Suppressor macrophage treated with lipopolysaccharide for 1 hour (primary cell): ENCODE data around the gene LNX2.

ENCODE experiments used
- DNase-seq, 3 donors: peaks; one replicate each; pipeline ENCODE4 v3.0.0-alpha.2; 2020 to 2022

Gene LNX2

GRCh38 chr13:27556109-27556508, 64.2 kb downstream of the LNX2 start:
- DNase-seq, result peak; percentile 52 to 65 (median 64)

DNA sequence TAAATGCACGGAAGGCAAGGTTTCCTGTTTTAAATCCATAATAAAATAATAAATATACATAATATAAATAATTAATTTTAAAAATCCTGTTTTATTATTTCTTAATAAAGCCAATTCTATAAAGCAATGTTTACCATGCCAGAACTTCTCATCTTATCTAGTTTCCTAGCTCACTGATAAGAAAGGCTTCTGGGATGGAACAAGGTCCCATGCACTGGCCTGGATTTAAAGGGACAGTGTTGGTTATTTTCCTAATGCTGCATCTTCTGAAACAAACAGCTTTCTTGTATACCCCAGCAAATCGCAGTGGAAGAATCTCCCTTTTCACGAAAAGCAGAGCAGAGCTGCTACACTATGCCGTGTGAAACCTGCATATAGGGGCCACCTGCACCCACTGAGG, 68.8 kb downstream of the LNX2 start:
- no peak for DNase-seq

DNA sequence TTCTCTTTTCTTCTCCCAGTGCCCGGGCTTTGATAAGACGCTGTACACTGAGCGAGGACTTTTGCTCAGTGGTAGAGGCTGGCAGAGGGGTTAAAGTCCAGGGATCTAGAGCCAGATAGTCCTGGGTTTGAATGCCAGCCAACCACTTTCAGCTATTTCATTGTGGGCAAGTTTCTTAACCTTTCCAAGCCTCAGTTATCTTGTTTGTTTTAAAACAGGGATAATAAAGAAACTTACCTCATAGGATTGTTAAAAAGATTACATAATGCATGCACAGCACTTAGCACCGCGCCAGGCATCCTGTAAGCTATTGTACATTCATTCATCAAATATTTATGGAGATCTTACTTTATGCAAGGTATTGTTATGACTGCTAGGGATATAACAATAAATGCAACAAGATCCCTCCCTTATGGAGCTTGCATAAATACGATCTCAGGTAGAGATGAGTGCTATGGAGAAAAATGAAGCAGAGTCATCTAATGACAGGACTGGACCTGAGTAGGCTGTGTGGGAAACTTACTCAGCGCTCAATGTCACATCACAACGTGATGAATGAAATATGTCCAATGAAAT, 70.8 kb downstream of the LNX2 start:
- DNase-seq, result no peak

GRCh38 chr13:27542220-27542619, 78.1 kb downstream of the LNX2 start:
- no peak for DNase-seq

DNA sequence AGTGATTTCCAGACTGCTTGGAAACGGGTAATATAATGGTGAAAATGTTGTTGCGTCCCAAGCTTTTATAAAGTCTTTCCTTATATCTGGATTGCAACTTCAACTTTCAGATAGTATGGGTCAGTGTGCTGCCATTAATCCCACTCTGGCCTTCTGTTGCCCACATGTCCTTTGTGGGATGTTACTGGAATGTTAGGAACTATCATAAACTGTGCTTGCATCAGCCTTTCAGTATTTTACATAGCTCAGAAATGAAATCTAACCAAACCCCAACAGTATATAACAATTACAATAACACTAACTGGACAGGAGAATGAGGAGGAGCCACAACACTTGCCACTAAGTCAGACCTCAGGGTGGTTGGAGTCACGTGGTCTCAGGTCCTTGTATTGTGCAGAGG, 78.9 kb downstream of the LNX2 start:
- no peak for DNase-seq

DNA sequence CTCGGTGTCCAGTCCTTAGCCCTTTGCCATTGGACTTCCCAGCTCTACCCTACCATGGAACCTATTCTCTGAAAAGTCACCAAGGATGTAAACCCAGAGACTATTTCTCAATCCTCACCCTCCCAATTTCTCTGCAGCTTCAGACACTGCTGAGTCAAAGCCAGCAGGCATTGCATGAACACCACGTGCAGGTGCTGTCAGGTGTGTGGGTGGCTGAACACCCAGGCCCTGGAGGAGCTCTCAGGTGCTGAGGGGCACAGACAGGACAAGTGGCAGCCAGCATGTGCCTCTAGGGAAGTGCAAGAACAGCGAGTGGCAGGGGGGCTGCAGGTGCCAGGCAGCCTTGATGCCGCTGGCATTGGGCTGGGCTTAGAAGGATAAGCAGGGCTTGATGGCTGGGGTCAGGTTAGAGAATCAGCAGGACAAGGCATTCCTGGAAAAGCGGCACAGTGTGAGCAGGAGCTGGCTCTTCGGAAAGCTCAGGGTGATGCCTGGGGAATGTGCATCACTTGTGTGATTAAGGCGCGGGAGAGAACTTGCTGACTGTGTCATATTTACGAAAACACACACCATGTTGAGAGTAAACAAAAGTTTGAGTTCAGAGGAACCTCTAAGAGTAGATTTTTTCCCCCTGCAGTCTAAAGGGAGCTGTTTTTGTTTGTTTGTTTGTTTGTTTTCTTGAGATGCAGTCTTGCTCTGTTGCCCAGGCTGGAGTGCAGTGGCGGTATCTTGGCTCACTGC, 83.8 kb downstream of the LNX2 start:
- DNase-seq, result no peak

DNA sequence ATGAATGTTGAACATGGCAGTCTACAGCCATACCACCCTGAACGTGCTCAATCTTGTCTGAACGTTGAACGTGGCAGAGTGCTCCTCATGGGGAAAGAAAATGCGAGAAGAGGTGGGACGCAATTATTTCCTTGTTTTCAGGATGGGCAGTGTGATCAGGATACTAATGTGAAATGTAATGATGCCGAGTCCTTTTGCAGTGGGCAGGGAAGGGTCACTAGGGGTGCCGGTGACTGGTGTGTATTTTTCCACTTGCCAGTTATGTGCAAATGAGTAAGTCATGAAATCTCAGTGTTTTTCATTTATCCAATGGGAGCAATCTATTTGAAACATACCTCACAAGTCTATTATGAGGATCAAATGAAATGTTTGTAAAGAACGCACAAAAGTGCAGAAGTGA, 84.8 kb downstream of the LNX2 start:
- DNase-seq, result no peak

DNA sequence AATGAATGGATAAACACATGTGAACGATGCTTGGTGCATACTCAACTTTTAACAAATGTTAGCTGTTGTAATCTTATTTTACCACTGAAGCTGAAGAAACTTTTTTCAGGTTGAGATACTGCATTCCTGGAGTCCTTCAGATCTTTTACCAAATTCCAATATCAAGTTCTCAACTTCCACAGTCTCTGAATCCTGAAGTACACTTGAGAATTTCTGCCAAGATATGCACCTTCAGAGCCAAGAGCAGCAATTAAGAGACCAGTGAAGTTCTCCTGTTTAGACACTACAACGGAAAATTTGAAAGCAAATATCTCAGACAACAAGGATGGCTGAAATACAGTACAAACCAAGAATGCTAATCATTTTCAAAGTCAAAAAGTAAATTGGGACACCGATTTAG, 85.3 kb downstream of the LNX2 start:
- DNase-seq, result no peak

DNA sequence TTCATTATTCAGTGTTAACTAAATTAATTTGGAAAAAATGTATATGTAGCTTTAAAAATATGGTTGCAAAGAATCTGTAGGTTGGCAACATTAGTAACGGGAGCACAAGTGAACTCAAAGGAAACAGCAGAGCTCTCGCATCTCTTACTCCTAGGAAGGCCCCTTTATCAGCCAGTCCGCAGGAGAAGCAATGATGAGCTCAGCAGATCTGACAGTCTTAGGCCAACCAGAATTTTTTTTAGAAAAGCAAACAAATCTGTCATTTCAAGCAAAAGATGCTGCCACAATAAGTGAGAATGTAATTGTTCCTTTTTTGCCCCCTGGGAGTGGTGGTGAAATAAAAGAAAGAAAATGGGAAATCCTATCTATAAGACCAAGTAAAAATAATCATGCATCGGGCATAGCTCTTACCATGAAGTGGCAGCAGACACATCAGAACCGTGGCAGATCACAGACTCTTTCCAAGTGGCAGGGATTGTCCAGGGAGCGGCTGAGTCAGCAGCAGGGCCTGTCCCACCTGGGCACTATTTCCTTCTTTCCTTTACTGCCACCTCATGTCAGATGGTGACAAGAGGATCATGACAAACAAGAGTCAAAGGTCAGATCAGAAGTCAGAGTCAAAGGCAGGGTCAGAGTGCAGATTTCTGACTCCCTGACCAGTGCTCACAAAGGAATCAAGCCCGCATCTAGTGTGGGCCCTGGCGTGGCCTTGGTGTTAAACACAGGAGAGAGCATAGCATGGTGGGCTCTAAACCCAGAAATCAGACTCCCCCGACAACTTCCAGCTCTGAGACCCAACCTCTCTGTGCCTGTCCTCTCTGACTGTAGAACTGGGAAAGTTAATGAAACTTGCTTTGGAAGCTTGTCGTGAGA, 86.0 kb downstream of the LNX2 start:
- no peak for DNase-seq

DNA sequence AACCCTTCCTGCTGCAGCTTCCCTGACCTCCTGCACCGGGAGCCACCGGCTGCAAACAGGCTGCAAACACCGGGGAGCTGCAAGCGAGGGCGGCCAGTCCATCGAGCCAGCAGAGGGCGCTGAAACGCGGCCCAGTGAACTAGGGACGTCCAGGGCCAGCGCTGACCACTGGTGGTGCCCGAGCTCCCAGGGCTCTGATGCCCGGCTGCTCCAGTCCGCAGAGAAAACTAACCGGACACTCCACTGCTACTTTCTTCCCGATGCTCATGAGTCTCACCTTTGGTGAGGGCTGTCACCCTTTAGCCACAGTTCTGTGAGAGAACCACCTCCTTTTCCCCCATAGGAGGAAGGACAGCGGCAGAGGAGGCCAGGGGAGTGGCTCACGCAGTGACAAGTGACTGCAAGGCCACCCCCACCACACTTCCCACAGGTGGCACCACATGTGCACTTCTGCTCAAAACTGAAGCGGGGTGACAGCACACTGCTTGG, 87.1 kb downstream of the LNX2 start:
- peak; percentile 84 to 92 (median 88) for DNase-seq

- no peak for DNase-seq
Observed at GRCh38 chr13:27528908-27529307, 91.4 kb downstream of the LNX2 start.

DNA sequence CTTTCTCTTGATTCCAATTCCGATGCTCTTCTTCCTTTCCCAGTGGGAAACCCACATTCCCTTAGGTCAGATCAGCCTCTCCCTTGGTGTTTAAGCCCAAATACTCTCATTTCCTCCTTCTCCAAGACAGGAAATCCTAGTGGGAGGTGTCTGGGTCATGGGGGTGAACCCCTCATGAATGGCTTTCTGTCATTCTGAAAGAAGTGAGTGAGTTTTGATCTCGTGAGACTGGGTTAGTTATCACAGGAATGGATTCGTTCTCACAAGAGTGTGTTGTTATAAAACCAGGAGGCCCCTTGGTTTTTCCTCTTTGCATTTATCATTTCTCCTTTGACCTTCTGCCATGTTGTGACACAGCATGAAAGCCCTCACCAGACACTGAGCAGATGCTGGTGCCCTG, 93.8 kb downstream of the LNX2 start:
- DNase-seq, result peak in 1 of 3 donors; percentile 12

GRCh38 chr13:27524981-27525975, 95.1 kb downstream of the LNX2 start:
- no peak for DNase-seq

DNA sequence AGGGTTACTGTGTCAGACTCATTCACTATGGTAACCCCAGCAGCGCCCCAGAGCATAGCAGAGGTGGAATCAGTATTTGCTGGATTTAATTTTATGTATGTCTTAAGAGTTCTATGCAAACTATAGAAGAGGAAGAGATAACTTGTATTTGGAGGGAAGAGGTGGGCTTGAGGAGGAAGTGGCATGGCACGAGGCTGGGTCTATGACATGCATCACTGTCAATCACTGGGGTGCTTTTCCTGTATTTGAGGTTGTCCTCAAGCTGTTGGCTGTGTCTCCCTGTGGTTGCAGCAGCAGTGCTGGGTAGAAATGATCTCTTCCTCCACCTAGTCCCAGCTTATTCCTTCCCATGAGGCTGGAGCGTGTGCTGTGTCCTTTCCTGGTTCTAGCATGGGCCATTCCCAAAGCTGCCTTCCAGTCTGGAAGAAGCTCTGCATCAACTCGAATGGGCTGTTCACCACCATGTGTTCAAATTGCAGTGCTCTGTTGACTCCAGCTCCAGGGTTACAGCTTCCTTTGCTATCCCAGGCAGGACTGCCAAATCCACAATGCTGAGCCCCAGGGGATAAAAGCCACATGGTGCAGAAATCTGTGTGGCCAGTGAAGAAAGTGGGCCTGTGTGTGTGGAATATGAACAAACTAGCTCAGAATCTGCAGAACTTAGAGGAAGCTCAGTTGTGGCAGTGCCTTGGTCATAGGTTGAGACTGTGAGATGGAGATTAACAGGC, 96.8 kb downstream of the LNX2 start:
- peak; percentile 29 to 37 (median 35) for DNase-seq

DNA sequence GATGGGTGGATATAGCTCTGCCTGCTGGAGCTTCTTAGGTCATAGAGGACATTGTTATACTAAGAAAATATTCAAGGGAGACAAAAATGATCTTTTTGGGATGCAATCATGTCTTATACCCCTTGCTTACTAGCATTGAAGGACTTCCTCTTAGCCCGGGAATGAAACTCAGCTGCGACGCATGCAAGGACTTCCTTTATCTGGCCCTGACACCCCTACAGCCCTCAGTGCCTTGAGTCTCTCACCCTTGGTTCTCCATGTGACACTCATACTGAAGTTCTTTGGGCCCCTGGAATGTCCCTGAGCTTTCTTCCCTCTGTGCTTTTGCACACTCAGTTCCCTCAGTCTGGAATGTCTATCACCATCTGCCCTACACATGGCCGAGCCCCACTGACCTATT, 97.5 kb downstream of the LNX2 start:
- DNase-seq, result peak; percentile 72 to 79 (median 77)

DNA sequence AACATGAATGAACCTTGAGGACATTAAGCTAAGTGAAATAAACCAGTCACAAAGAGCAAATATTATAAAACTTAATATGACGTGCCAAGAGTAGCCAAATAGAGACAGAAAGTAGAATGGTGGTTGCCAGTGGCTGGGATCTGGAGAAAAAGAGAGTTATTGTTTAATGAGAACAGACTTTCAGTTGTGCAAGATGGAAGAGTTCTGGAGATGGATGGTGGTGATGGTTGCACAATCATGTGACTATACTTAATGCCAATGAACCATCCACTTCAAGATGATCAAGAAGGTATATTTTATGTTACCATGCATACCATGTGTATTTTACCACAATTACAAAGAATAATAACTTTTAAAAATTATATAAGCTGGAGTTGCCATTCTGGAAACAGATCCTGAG, 104.2 kb downstream of the LNX2 start:
- no peak for DNase-seq

GRCh38 chr13:27510082-27510481, 110.2 kb downstream of the LNX2 start:
- no peak for DNase-seq

DNA sequence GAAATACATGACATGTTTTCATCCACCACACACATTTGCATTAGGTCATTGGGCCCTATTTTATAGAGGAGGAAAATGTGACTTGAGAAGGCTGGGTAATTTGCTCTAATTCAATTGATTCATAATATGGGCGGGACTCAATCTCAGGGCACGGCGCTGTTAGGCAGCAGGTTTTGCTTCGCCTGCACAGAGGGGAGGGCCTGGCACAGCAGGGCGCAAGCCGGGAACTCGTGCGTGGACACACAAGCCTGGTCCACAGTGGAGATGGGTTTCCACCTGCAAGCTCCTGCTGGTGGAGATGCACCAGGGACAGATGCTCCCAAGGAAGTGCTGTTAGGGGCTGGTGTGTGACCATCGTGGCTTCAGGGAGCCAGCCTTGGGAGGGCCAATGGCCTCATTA, 111.5 kb downstream of the LNX2 start:
- DNase-seq, result no peak

DNA sequence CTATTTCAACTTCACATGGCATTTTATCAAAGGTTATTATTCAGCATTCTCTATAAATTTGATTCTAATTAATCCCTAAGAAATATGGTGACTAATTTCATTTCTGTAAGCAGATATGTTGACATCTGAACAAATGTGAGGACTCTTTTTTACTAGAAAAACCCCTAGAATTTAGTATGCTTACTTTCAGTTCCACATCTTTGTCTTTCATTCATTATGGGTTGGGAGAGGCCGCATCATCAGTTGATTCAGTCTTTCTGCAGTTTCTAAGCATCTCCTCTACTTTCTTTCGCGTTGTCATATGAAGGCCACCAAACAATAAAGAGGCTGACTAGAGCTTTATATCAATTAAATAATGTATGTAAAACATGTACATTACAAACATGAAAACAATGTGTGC, 114.5 kb downstream of the LNX2 start:
- DNase-seq, result no peak

GRCh38 chr13:27504868-27505194, 115.5 kb downstream of the LNX2 start:
- no peak for DNase-seq

DNA sequence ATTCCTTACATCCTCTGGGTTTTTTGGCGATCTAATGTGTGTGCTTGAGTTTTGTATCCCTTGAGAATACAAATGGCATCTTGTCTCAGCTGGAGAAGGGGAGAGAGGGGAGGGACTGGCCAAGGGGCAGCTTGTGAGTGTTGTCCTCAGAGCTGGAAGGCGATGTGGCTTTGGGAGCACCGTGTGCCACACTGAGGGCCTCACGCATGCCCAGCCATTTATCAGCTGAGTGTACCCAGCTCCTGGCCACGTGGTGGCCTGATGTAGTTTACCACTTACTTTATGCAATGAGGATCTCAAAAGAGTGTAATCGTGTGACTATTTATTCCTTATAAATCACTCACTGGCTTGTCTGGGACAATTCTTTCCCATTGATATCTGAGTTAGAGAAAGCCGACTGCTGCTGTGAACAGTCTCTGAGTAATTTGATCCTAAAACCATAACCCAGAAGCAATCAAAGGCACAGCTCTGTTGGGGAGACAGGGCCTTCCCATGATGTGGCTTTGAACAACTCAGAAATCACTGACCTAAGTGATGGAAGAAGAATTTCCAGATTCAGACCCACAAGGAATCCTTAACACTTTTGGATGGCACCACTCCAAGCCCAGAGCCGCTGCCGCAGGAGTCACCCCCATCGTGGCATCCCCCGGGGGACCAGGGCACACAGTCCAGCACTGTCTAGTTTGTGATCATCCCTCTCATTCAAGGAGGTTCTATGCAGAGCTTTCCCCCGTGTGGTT, 116.0 kb downstream of the LNX2 start:
- DNase-seq, result no peak
